DMS 273 treated with DMSO at 0.1 percent for 48 hours (cell line): ENCODE results near the gene GNAS.
"Not testable (repeated sequence)": the region's sequence is repeated elsewhere in the genome, so short reads cannot be mapped to it uniquely, and the experiment has no call there.

Experiments used
- DNase-seq: peaks from one replicate; lab custom pipeline; 2025; lab: John Stamatoyannopoulos, UW

GNAS gene

DNA sequence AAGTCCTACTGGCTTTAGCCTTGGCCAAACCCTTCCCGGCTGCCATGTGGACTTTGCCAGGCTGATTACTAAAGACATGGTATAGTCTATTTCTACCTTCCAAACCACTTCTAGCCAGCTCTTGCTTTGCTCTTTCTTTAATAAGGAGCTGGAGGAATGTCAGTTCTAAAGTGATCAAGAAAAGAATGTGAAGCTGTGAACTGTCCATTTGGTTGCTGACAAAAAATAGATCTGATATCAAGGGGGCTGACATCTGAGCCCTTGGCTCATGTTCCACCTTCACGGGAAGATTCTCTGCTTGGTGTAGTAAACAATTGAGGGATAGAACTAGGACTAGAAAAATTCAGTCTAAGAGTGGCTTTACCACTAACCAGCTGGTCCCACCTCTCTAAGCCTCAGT, 24.4 kb upstream of the GNAS start:
- no peak for DNase-seq

- not testable (repeated sequence) for DNase-seq
Observed at GRCh38 chr20:58828804-58829203, 23.7 kb upstream of the GNAS start.

DNA sequence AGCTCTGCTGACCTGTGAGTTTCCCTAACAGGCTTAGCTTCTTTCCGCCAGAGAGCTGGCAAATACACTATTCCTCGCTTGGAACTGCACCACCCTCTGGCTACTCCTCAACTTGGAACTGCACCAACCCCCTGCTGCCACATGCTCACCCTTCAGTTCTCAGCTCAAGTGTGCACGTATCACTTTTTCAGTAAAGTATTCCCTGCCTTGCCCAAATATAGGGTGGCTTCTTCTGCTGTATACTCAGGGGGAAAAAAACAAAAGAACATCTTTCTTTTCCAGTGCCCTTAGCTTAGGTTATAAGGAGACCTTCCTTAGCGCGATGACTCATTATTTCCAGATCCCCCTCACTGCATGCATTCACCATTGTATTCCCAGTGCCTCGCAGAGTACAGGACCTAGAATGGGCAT, 23.0 kb upstream of the GNAS start:
- DNase-seq: peak; percentile 7

DNA sequence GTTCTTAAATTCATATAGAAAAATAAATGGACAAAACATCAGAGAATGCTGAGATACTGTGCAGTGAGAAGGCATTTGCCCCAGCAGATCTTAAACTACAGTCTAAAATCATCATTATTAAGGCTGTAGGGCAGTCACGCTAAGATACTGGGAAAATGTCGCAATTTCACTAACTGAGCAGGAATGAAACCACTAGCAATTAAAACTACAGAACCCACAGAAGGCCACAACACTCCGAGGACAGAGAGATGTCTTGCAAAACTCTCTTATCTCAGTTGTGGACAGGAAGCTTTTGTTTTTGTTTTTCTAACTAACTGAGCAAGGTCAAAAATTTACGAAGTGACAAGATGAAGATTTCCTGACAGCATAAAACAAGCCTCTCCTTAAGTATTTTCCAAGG, 20.1 kb upstream of the GNAS start:
- DNase-seq: no peak

- DNase-seq: no peak
Observed at GRCh38 chr20:58833921-58834320, 18.6 kb upstream of the GNAS start.

GRCh38 chr20:58835231-58835630, 17.3 kb upstream of the GNAS start:
- DNase-seq: no peak

GRCh38 chr20:58836616-58837204, 15.8 kb upstream of the GNAS start:
- no peak for DNase-seq

- no peak for DNase-seq
Observed at GRCh38 chr20:58837717-58838116, 14.8 kb upstream of the GNAS start.

- no peak for DNase-seq
Observed at GRCh38 chr20:58838174-58838573, 14.3 kb upstream of the GNAS start.

DNA sequence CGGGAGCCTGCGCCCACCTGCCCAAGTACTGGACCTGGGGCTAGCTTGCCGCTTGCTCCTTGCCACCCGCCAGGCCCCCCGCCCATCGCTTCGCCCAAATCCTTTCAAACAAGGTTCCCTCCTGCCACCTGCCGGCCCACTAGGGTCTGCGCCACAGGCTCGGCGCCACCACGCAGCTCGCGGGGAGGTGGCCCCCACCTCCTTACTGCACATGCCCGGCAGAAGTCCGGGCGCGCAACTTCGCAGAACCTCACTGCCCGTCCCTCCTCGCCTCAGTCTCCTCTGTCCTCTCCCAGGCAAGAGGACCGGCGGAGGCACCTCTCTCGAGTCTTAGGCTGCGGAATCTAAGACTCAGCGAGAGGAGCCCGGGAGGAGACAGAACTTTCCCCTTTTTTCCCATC, 13.0 kb upstream of the GNAS start:
- peak; percentile 18 for DNase-seq

- DNase-seq: no peak
Observed at GRCh38 chr20:58839991-58840747, 12.3 kb upstream of the GNAS start.

GRCh38 chr20:58840816-58841538, 11.5 kb upstream of the GNAS start:
- no peak for DNase-seq

GRCh38 chr20:58841539-58842264, 10.8 kb upstream of the GNAS start:
- no peak for DNase-seq

DNA sequence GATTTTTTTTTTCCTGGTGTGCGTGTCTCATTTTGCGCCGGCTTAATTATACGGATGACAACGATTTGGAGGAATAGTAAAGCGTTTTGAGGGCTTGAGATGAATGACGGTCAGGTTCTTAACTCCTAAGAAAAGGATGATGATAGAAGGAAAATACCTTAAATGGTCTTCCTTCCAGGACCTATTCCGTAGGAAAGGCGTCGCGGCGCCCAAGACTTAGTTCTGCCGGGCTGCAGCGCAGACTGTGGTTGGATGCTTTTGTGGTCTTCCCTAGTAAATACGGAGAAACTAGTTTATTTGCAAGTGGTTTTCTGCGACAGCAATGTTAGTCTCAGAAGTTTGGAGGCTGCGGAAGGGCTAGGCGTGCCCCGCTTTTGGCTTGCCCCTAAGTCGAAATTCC, 10.2 kb upstream of the GNAS start:
- DNase-seq: no peak

GRCh38 chr20:58843128-58843556, 9.4 kb upstream of the GNAS start:
- no peak for DNase-seq

- no peak for DNase-seq
Observed at GRCh38 chr20:58845706-58846105, 6.8 kb upstream of the GNAS start.

DNA sequence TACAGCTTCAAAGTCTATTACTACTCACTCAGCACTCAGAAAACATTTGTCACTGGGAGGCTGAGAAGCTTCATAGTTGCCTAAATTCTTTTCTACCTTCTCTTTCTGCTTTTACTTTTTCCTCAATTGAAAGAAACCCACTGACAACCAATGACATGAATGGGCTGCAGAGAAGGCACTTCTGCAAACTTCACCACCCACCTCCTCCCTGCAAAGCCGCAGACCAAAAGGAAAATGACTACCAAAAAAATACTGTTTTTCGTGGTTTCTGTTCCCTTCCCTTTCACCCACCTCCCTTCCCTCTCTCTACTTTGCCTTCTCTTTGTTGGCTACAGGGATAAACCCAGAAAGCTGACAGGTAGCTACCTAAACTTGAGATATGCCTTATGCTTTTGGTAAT, 5.1 kb upstream of the GNAS start:
- DNase-seq: no peak

DNA sequence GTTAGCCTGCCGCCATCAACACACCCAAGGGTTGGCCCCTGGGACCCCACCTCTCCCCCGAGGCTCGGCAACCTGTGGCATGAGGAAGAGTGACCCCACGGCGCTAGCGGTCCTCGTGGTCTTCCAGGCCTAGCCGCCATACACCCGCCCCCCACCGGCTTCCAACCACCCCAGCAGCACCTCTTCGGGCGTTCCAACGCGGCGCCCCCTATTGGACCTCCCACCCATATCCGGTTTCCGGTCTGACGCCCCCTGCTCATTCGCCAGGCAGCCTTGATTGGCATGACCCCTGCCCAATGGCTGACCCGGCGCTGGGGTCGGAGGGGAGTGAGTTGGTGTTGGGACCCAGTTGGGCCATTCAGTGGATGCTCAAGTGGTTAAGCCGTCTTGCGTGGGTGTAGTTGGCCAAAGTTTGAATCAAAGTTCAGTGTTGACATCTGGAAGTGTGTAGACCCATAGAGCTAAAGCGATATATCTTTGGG, 1.8 kb upstream of the GNAS start, which contains the start of gene GNAS-AS1:
Gene GNAS-AS1, minus strand, starts transcription at position 210 of the 482 bp plus-strand sequence.
- no peak for DNase-seq

DNA sequence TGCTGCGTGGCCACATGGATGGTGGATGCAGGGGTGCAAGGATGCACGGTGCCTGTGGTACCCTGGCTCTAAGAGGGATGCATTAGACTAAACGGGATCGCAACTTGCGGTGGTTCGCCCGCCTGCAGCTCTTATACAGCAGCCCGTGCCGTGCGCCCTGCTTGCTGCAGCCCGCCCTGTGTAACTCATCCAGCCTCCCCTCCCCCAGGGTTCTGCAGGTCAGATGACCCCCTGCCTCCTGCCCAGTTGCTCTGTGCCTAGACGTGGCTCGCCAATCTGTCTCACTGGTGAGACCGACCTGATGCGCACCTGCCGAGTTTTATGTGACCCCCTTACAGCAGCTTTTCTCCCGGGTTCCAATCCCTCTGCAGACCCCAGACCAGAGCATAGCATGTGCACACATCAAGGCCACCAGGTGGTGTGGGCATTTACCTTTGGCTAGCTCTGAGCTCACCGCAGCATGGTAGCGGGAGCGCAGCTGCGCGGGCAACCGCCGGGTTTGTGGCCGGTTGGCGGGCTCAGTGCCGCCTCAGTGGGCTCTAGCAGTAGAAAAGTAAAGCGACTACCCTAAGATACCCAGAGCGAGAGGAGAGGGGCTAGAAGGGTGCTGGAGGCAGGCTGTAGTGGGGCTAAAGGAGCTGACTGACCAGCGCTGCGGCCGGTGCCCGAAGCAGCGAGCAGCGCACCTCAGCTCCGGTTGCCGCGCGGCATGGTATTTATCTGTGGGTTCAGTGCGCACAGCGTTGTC, 1.1 kb upstream of the GNAS start:
- no peak for DNase-seq

- no peak for DNase-seq
Observed at GRCh38 chr20:58851969-58852458, 502 bp upstream of the GNAS start.

DNA sequence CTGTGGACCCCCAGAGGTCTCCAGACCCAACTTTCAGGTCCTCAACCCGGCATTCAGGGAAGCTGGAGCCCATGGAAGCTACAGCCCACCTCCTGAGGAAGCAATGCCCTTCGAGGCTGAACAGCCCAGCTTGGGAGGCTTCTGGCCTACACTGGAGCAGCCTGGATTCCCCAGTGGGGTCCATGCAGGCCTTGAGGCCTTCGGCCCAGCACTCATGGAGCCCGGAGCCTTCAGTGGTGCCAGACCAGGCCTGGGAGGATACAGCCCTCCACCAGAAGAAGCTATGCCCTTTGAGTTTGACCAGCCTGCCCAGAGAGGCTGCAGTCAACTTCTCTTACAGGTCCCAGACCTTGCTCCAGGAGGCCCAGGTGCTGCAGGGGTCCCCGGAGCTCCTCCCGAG, 950 bp downstream of the GNAS start:
- DNase-seq: no peak
